Peyer's patch (tissue), 4 donors: ENCODE results near the gene BBS1.

Source experiments
- POLR2A ChIP-seq, 2 donors: fragments of 450-650 bp; IDR thresholded peaks; one replicate each; pipeline ENCODE4 v1.5.1; 2017; ENCODE audit warnings: antibody characterized with exemption in 2 of 2, mild to moderate bottlenecking in 2 of 2, moderate library complexity in 2 of 2
- TF ChIP-seq, protein P1 (sequence below), 6 experiments: fragments of 450-650 bp in 4 of 6; fragments of 200-600 bp in 2 of 6; sonication (generic) in 1 of 6; IDR thresholded peaks; one replicate each; pipeline ENCODE4 v1.5.1; 2017 to 2019; ENCODE audit warnings: antibody characterized with exemption in 6 of 6, mild to moderate bottlenecking in 3 of 6, moderate library complexity in 1 of 6

DNA sequence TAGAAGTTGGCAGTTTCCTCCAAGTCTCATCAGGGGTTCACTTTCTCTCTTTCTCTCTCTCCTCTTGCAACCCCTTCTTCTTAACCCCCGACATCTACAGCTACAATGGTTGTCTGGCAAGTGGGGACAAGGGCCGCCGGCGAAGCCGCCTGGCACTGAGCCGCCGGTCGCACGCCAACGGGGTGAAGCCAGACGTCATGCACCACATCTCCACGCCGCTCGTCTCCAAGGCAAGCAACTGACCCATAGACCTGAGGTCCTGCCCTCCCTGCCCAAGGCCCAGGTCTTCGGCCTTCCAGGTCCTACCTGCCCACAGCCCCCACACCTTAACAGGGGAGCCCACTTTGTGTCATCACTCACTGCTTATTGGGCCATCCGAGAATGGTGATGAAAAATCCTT is 39.3 kb upstream of the BBS1 start:
- TF ChIP-seq, protein P1, sequence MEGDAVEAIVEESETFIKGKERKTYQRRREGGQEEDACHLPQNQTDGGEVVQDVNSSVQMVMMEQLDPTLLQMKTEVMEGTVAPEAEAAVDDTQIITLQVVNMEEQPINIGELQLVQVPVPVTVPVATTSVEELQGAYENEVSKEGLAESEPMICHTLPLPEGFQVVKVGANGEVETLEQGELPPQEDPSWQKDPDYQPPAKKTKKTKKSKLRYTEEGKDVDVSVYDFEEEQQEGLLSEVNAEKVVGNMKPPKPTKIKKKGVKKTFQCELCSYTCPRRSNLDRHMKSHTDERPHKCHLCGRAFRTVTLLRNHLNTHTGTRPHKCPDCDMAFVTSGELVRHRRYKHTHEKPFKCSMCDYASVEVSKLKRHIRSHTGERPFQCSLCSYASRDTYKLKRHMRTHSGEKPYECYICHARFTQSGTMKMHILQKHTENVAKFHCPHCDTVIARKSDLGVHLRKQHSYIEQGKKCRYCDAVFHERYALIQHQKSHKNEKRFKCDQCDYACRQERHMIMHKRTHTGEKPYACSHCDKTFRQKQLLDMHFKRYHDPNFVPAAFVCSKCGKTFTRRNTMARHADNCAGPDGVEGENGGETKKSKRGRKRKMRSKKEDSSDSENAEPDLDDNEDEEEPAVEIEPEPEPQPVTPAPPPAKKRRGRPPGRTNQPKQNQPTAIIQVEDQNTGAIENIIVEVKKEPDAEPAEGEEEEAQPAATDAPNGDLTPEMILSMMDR (IDR thresholded peaks at IDR 0.05), result no peak
- TF ChIP-seq POLR2A (IDR thresholded peaks at IDR 0.05), result no peak
